A204.1 (cell line): ENCODE measurements around the gene KLHL29.

ENCODE experiments used
- FAIRE-seq: peaks from 2 replicates; lab custom pipeline; 2012; peaks lifted over from hg19 to GRCh38; lab: Jason Lieb, UNC

The KLHL29 gene

GRCh38 chr2:23399674-23400261 lies 14.8 kb downstream of the KLHL29 start:
- no peak for FAIRE-seq

GRCh38 chr2:23400703-23401102 lies 15.7 kb downstream of the KLHL29 start:
- no peak for FAIRE-seq

- no peak for FAIRE-seq
Observed at GRCh38 chr2:23401427-23402204, 16.6 kb downstream of the KLHL29 start.

- FAIRE-seq = no peak
Observed at GRCh38 chr2:23402205-23402740, 17.3 kb downstream of the KLHL29 start.

- FAIRE-seq = no peak
Observed at GRCh38 chr2:23404426-23404825, 19.4 kb downstream of the KLHL29 start.

GRCh38 chr2:23409248-23409647 lies 24.3 kb downstream of the KLHL29 start:
- FAIRE-seq = no peak

- FAIRE-seq = no peak
Observed at GRCh38 chr2:23410596-23410995, 25.6 kb downstream of the KLHL29 start.

GRCh38 chr2:23411752-23412431 lies 26.9 kb downstream of the KLHL29 start:
- no peak for FAIRE-seq

GRCh38 chr2:23412556-23413155 lies 27.7 kb downstream of the KLHL29 start:
- no peak for FAIRE-seq

GRCh38 chr2:23413641-23414040 lies 28.7 kb downstream of the KLHL29 start:
- FAIRE-seq = no peak

- FAIRE-seq = no peak
Observed at GRCh38 chr2:23414106-23414505, 29.1 kb downstream of the KLHL29 start.

- FAIRE-seq = no peak
Observed at GRCh38 chr2:23414871-23415270, 29.9 kb downstream of the KLHL29 start.

- FAIRE-seq = no peak
Observed at GRCh38 chr2:23417310-23417709, 32.3 kb downstream of the KLHL29 start.

- no peak for FAIRE-seq
Observed at GRCh38 chr2:23418056-23418455, 33.1 kb downstream of the KLHL29 start.

GRCh38 chr2:23418461-23418911 lies 33.5 kb downstream of the KLHL29 start:
- no peak for FAIRE-seq

GRCh38 chr2:23419171-23420090 lies 34.5 kb downstream of the KLHL29 start:
- FAIRE-seq = no peak

GRCh38 chr2:23420091-23420839 lies 35.3 kb downstream of the KLHL29 start:
- no peak for FAIRE-seq

- FAIRE-seq = no peak
Observed at GRCh38 chr2:23420840-23421476, 36.0 kb downstream of the KLHL29 start.

GRCh38 chr2:23422089-23423061 lies 37.4 kb downstream of the KLHL29 start:
- no peak for FAIRE-seq
